MM.1S (cell line): ENCODE results near the gene RFESD.

ENCODE experiments used
- DNase-seq: peaks from one replicate; pipeline ENCODE4 v3.0.0-alpha.2; 2015
- H2AFZ ChIP-seq: fragments of 300-600 bp; sonication (generic); 2 replicates; pipeline ENCODE4 v1.6.0; 2016; ENCODE audit warnings: antibody characterized with exemption, low read length
- H3F3A ChIP-seq: fragments of 300-600 bp; sonication (generic); 2 replicates; pipeline ENCODE4 v1.6.1; 2016; ENCODE audit warnings: mild to moderate bottlenecking, antibody characterized with exemption, low read length, moderate library complexity, mixed read lengths; ENCODE audit not compliant: insufficient read depth
- H3K27ac ChIP-seq: fragments of 300-600 bp; sonication (generic); 2 replicates; pipeline ENCODE4 v1.5.1; 2016; ENCODE audit warnings: mild to moderate bottlenecking, low read length
- H3K27me3 ChIP-seq: fragments of 300-600 bp; sonication (generic); replicated peaks from 2 replicates; pipeline ENCODE4 v1.6.0; 2016; ENCODE audit warnings: low read length; ENCODE audit not compliant: insufficient read depth
- H3K36me3 ChIP-seq: fragments of 300-600 bp; sonication (generic); replicated peaks from 2 replicates; pipeline ENCODE4 v1.6.1; 2016; ENCODE audit warnings: mild to moderate bottlenecking, low read length, mixed read lengths; ENCODE audit not compliant: insufficient read depth
- H3K4me1 ChIP-seq: fragments of 300-600 bp; sonication (generic); 2 replicates; pipeline ENCODE4 v1.6.1; 2016; ENCODE audit warnings: low read length, mixed read lengths
- H3K4me2 ChIP-seq: fragments of 300-600 bp; sonication (generic); 2 replicates; pipeline ENCODE4 v1.6.0; 2016; ENCODE audit warnings: low read depth, low read length
- H3K4me3 ChIP-seq: fragments of 300-600 bp; sonication (generic); 2 replicates; pipeline ENCODE4 v1.5.1; 2016; ENCODE audit warnings: low read length, mixed read lengths
- H3K79me2 ChIP-seq: fragments of 300-600 bp; sonication (generic); 2 replicates; pipeline ENCODE4 v1.6.1; 2016; ENCODE audit warnings: mixed run types, low read length, mixed read lengths
- H3K9ac ChIP-seq: fragments of 300-600 bp; sonication (generic); 2 replicates; pipeline ENCODE4 v1.6.1; 2016; ENCODE audit warnings: low read length, mixed read lengths
- H3K9me2 ChIP-seq: fragments of 300-600 bp; sonication (generic); replicated peaks from 2 replicates; pipeline ENCODE4 v1.6.1; 2016; ENCODE audit warnings: mild to moderate bottlenecking, low read length, mixed read lengths; ENCODE audit not compliant: insufficient read depth
- H3K9me3 ChIP-seq: fragments of 300-600 bp; sonication (generic); replicated peaks from 2 replicates; pipeline ENCODE4 v1.6.1; 2016; ENCODE audit warnings: mild to moderate bottlenecking, low read length, mixed read lengths; ENCODE audit not compliant: insufficient read depth
- H4K20me1 ChIP-seq: fragments of 300-600 bp; sonication (generic); 2 replicates; pipeline ENCODE4 v1.6.1; 2016; ENCODE audit warnings: mild to moderate bottlenecking, low read length, moderate library complexity, mixed read lengths; ENCODE audit not compliant: insufficient read depth
- EZH2 ChIP-seq: fragments of 300-600 bp; sonication (generic); optimal IDR thresholded peaks from 2 replicates; pipeline ENCODE3; 2017; ENCODE audit warnings: low read depth, mild to moderate bottlenecking, antibody characterized with exemption, low read length, mixed read lengths
- EZH2phosphoT487 ChIP-seq: fragments of 300-600 bp; sonication (generic); IDR thresholded peaks from 2 replicates; pipeline ENCODE4 v1.6.1; 2018; ENCODE audit warnings: antibody characterized with exemption, low read length
- TF ChIP-seq, protein P1 (sequence below): fragments of 300-600 bp; sonication (generic); IDR thresholded peaks from 2 replicates; pipeline ENCODE4 v1.5.1; 2016; ENCODE audit warnings: antibody characterized with exemption, low read length, mixed read lengths

The RFESD gene

DNA sequence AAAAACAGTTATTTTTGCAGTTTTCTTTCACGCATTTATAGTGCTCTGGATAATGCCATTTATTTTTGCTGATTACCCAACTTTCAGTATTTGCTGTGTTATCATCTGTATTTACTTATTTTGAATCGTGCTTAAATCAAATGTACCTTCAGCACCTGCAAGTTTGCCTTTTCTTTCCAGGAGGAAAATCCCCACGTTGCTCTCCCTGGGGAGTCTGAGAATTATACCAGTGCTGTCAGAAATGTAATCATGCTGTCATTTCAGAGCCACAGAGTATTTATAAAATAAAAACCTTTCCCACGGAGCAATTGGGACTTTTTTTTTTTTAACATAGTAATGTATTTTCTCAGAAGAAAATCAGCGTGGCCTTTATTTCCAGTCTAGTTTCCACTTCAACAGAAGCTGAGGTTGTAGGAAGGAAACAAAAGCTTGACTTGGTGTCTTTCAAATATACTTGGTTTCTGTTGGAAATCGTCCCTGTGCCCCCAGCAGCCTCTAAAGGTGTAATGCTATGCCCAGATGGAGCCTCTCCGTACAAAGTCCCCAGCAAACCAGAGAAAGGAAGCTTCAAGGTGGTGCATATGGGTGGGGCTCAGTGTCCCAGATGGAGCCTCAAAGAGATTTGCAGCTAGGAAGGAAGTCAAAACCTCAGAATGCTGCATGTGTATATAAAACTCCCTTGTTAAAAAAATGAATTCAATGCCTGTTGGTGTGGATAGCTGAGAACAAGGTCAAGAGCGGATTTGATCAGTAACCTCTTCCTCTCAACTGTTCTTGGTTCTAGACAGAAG, 24.5 kb upstream of the RFESD start:
- Histone ChIP-seq H3K79me2 (no peaks in the 10 kb centered on the region), H4K20me1 (no peaks in the 10 kb centered on the region), H3K27me3 (no peaks in the 10 kb centered on the region), H3K4me1 (peaks cover 13% of the 10 kb centered on the region), H3K9me2 (no peaks in the 10 kb centered on the region), H3K4me2 (peak overlapping the region; percentile 76; the same call in 1 of the 2 replicates), H3K27ac (no peak overlapping the region), H2AFZ (no peak overlapping the region), H3K36me3 (no peaks in the 10 kb centered on the region), H3F3A (no peaks in the 10 kb centered on the region), H3K9me3 (no peaks in the 10 kb centered on the region), H3K9ac (no peak overlapping the region), H3K4me3 (peak overlapping the region; percentile 56; the same call in 1 of the 2 replicates)
- TF ChIP-seq EZH2phosphoT487: no peak
- no peak for TF ChIP-seq EZH2
- TF ChIP-seq, protein P1, sequence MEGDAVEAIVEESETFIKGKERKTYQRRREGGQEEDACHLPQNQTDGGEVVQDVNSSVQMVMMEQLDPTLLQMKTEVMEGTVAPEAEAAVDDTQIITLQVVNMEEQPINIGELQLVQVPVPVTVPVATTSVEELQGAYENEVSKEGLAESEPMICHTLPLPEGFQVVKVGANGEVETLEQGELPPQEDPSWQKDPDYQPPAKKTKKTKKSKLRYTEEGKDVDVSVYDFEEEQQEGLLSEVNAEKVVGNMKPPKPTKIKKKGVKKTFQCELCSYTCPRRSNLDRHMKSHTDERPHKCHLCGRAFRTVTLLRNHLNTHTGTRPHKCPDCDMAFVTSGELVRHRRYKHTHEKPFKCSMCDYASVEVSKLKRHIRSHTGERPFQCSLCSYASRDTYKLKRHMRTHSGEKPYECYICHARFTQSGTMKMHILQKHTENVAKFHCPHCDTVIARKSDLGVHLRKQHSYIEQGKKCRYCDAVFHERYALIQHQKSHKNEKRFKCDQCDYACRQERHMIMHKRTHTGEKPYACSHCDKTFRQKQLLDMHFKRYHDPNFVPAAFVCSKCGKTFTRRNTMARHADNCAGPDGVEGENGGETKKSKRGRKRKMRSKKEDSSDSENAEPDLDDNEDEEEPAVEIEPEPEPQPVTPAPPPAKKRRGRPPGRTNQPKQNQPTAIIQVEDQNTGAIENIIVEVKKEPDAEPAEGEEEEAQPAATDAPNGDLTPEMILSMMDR: no peak
- DNase-seq: no peak

DNA sequence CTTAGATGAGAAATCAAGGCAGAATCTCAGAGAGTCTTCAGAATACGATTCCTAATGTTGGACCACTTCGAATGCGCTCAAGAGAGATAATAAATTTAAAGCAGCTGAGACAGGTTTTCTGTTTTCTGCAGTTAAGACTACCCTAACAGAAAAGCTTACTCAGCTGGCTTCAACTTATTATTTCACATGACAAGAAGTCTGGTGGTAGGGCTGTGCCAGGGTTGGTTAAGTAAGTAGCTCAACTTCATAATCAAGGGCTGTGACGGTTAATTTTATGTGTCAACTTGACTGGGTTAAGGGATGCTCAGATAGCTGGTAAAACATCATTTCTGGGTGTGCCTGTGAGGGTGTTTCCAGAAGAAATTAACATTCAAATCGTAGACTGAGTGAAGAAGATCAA, 22.9 kb upstream of the RFESD start:
- Histone ChIP-seq H3F3A (no peaks in the 10 kb centered on the region), H3K9me3 (no peaks in the 10 kb centered on the region)

DNA sequence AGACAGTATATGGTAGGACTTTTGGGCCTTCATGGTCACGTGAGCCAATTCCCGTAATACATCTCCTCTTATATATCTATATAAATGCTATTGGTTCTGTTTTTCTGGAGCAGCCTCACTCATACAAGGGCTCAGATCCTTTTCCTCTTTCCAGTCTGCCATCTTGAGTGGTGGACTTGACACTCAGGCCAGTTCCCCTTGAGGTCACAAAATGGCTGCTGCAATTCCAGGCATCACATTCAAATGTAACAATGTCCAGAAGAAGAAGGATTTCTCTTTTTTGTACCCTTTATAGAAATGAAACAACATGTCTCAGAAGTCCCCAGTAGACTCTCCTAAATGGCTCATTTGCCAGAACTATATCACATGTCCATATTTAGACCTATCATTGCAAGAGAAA, 22.2 kb upstream of the RFESD start:
- Histone ChIP-seq H3K27me3 (no peaks in the 10 kb centered on the region), H3F3A (no peaks in the 10 kb centered on the region), H3K79me2 (no peaks in the 10 kb centered on the region), H3K9me3 (no peaks in the 10 kb centered on the region), H3K36me3 (no peaks in the 10 kb centered on the region), H3K27ac (no peak overlapping the region), H3K9ac (no peak overlapping the region), H3K4me3 (no peak overlapping the region), H2AFZ (no peak overlapping the region), H3K9me2 (no peaks in the 10 kb centered on the region), H3K4me1 (peaks cover 13% of the 10 kb centered on the region), H4K20me1 (no peaks in the 10 kb centered on the region), H3K4me2 (no peak overlapping the region)
- no peak for DNase-seq
- TF ChIP-seq EZH2: no peak
- TF ChIP-seq, protein P1: no peak
- TF ChIP-seq EZH2phosphoT487: no peak

More for the DNA sequence above, 22.9 kb upstream of the RFESD start:
- no peaks in the 10 kb centered on the region for H3K9me2 ChIP-seq
- no peak overlapping the region for H2AFZ ChIP-seq
- no peak overlapping the region for H3K4me2 ChIP-seq
- no peaks in the 10 kb centered on the region for H3K27me3 ChIP-seq
- H3K36me3 ChIP-seq: no peaks in the 10 kb centered on the region
- no peaks in the 10 kb centered on the region for H3K79me2 ChIP-seq
- DNase-seq: no peak
- H3K9ac ChIP-seq: no peak overlapping the region
- no peak for TF ChIP-seq EZH2
- TF ChIP-seq EZH2phosphoT487: no peak
- TF ChIP-seq, protein P1: no peak
- no peaks in the 10 kb centered on the region for H4K20me1 ChIP-seq
- no peak overlapping the region for H3K27ac ChIP-seq
- H3K4me1 ChIP-seq: peaks cover 13% of the 10 kb centered on the region
- no peak overlapping the region for H3K4me3 ChIP-seq
